Measurements from ENCODE around the gene ACE.

Gene ACE

DNA sequence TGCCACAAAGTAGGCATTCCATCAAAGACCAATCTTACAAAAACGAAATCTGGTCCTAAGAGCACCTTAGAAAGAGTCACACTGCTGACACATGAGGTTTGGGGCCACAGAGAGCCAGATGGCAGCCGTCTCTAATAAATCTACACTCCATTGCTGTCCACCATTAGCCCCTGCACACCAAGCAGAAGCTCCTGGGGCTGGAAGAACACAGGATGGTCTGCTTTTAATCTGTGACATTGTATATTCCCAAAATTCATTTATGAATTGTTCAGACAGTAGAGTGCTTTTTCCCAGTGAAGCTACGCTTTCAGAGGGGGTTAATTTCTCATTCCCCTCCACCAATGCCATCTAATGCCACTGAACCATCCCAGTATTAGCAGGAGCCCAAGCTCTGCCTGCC is 32.4 kb upstream of the ACE start:
- Histone ChIP-seq H3K4me1 (ENCODE audit: control insufficient read depth, insufficient read depth, low read length) (0 out of 2 replicates have a peak, but pooled peaks cover 2% of the 10 kb centered on the region), H3K9me3 (ENCODE audit: control insufficient read depth, insufficient read depth, low read depth, low read length) (no peaks in the 10 kb centered on the region), H3K27ac (ENCODE audit: extremely low read depth, low read depth, low read length) (no peak overlapping the region), H3K36me3 (ENCODE audit: control insufficient read depth in 2 of 2, insufficient read depth in 1 of 2, low read length in 2 of 2) (no peaks in the 10 kb centered on the region), H3K4me3 (ENCODE audit: low read depth, low read length) (no peak overlapping the region)
- TF ChIP-seq, protein P1, sequence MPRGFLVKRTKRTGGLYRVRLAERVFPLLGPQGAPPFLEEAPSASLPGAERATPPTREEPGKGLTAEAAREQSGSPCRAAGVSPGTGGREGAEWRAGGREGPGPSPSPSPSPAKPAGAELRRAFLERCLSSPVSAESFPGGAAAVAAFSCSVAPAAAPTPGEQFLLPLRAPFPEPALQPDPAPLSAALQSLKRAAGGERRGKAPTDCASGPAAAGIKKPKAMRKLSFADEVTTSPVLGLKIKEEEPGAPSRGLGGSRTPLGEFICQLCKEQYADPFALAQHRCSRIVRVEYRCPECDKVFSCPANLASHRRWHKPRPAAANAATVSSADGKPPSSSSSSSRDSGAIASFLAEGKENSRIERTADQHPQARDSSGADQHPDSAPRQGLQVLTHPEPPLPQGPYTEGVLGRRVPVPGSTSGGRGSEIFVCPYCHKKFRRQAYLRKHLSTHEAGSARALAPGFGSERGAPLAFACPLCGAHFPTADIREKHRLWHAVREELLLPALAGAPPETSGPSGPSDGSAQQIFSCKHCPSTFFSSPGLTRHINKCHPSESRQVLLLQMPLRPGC (tag by site-specific recombination; IDR thresholded peaks at IDR 0.05): no peak
- no peak for TF ChIP-seq ZNF530 (tag by site-specific recombination; IDR thresholded peaks at IDR 0.05; ENCODE audit: low read depth)
- TF ChIP-seq ZNF837 (tag by site-specific recombination; IDR thresholded peaks at IDR 0.05): no peak
- no peak for TF ChIP-seq SP3 (tag by site-specific recombination; IDR thresholded peaks at IDR 0.05)
- ChIA-PET POLR2A (interaction anchor here (0.9 to 1.1 kb wide), 2 partner anchors 11 to 34 kb away, joined by 3 to 4 read pairs; no protein-coding TSS in a partner anchor), CTCF (interaction anchor here (0.5 to 4.9 kb wide), 11 partner anchors 9 to 234 kb away, joined by 3 to 35 read pairs (median 5); partner anchors contain the start of gene ACE)

DNA sequence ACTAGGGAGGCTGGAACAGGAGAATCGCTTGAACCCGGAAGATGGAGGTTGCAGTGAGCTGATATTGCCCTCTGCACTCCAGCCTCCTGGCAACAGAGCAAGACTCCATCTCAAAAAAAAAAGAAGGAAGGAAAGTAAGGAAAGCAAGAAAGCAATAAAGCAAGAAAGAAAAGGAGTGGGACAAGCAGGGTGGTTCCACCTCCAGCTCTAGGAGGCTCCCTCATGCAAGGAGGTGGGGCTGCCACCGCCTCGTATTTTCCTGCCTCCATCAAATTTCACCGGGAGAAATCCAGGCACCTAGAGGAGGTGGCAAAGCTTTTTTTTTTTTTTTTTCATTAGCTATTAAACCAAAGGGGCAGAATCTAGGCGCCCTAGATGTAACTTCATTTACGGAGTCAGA is 31.8 kb upstream of the ACE start:
- POLR2A ChIA-PET: interaction anchor here (0.8 to 0.9 kb wide), 2 partner anchors 10 to 34 kb away, joined by 4 read pairs; no protein-coding TSS in a partner anchor
- TF ChIP-seq PRDM1 (tag by site-specific recombination; IDR thresholded peaks at IDR 0.05): peak; percentile 85
- TF ChIP-seq, protein P2, sequence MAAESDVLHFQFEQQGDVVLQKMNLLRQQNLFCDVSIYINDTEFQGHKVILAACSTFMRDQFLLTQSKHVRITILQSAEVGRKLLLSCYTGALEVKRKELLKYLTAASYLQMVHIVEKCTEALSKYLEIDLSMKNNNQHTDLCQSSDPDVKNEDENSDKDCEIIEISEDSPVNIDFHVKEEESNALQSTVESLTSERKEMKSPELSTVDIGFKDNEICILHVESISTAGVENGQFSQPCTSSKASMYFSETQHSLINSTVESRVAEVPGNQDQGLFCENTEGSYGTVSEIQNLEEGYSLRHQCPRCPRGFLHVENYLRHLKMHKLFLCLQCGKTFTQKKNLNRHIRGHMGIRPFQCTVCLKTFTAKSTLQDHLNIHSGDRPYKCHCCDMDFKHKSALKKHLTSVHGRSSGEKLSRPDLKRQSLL (tag by site-specific recombination; IDR thresholded peaks at IDR 0.05): peak; percentile 44; the same call in 1 of the 2 replicates
- TF ChIP-seq REPIN1 (tag by site-specific recombination; IDR thresholded peaks at IDR 0.05; ENCODE audit: low read depth): no peak
- no peak for TF ChIP-seq YY1 (tag by site-specific recombination; IDR thresholded peaks at IDR 0.05)
- Histone ChIP-seq H3K36me3 (ENCODE audit: control insufficient read depth in 2 of 2, insufficient read depth in 1 of 2, low read length in 2 of 2) (no peaks in the 10 kb centered on the region), H3K4me1 (ENCODE audit: control insufficient read depth, insufficient read depth, low read length) (0 out of 2 replicates have a peak, but pooled peaks cover 2% of the 10 kb centered on the region), H3K27ac (ENCODE audit: extremely low read depth, low read depth, low read length) (no peak overlapping the region), H3K9me3 (ENCODE audit: control insufficient read depth, insufficient read depth, low read depth, low read length) (no peaks in the 10 kb centered on the region), H3K4me3 (ENCODE audit: low read depth, low read length) (no peak overlapping the region)
- CTCF ChIA-PET: interaction anchor here (0.6 to 4.9 kb wide), 13 partner anchors 9 to 234 kb away, joined by 3 to 35 read pairs (median 4); partner anchors contain the start of gene ACE

DNA sequence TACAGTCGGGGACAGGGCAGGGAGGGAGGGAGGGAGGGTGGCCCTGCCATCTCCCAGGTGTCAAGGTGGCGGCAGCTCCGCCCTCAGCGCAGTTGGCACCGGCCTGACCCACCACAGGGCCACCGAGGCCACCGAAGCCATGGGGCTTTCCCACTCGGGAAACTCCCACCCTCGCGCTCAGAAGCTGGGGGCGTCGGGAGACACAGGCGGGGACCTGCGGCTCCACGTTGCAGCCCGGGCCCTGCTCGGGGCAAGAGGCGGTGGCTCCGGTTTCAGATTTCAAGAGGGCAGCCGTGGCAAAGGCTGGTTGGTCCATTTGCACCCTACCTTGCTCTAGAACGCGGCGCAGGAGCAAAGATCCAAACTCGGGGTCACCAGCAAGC is 31.3 kb upstream of the ACE start:
- H3K27ac ChIP-seq (ENCODE audit: extremely low read depth, low read depth, low read length): peak overlapping the region; percentile 25; the same call in 1 of the 2 replicates
- peak overlapping the region; percentile 41 for H3K4me3 ChIP-seq (ENCODE audit: low read depth, low read length)
- ChIA-PET POLR2A (interaction anchor here (0.8 to 0.9 kb wide), 2 partner anchors 10 to 33 kb away, joined by 4 read pairs; no protein-coding TSS in a partner anchor), CTCF (interaction anchor here (0.6 to 4.9 kb wide), 10 partner anchors 10 to 167 kb away, joined by 3 to 35 read pairs (median 4); partner anchors contain the start of gene ACE)
- no peaks in the 10 kb centered on the region for H3K36me3 ChIP-seq (ENCODE audit: control insufficient read depth in 2 of 2, insufficient read depth in 1 of 2, low read length in 2 of 2)
- H3K4me1 ChIP-seq (ENCODE audit: control insufficient read depth, insufficient read depth, low read length): 0 out of 2 replicates have a peak, but pooled peaks cover 2% of the 10 kb centered on the region
- no peaks in the 10 kb centered on the region for H3K9me3 ChIP-seq (ENCODE audit: control insufficient read depth, insufficient read depth, low read depth, low read length)
- TF ChIP-seq ZNF366 (tag by site-specific recombination; conservative IDR thresholded peaks at IDR 0.05): no peak
- no peak for TF ChIP-seq ZNF223 (tag by site-specific recombination; IDR thresholded peaks at IDR 0.05)
- TF ChIP-seq ZNF426 (tag by site-specific recombination; IDR thresholded peaks at IDR 0.05): no peak
- TF ChIP-seq, protein P3, sequence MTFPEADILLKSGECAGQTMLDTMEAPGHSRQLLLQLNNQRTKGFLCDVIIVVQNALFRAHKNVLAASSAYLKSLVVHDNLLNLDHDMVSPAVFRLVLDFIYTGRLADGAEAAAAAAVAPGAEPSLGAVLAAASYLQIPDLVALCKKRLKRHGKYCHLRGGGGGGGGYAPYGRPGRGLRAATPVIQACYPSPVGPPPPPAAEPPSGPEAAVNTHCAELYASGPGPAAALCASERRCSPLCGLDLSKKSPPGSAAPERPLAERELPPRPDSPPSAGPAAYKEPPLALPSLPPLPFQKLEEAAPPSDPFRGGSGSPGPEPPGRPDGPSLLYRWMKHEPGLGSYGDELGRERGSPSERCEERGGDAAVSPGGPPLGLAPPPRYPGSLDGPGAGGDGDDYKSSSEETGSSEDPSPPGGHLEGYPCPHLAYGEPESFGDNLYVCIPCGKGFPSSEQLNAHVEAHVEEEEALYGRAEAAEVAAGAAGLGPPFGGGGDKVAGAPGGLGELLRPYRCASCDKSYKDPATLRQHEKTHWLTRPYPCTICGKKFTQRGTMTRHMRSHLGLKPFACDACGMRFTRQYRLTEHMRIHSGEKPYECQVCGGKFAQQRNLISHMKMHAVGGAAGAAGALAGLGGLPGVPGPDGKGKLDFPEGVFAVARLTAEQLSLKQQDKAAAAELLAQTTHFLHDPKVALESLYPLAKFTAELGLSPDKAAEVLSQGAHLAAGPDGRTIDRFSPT (tag by site-specific recombination; IDR thresholded peaks at IDR 0.05): 0 out of 2 replicates have a peak, but pooled peaks have one; percentile 14
- TF ChIP-seq ZNF664 (tag by site-specific recombination; IDR thresholded peaks at IDR 0.05): no peak
- TF ChIP-seq ZSCAN30 (tag by site-specific recombination; IDR thresholded peaks at IDR 0.05): no peak
- TF ChIP-seq KLF10 (tag by site-specific recombination; IDR thresholded peaks at IDR 0.05): no peak
- TF ChIP-seq ZNF837 (tag by site-specific recombination; IDR thresholded peaks at IDR 0.05): no peak
- TF ChIP-seq ZBTB20 (tag by site-specific recombination; IDR thresholded peaks at IDR 0.05): peak; percentile 29; the same call in 1 of the 2 replicates
- TF ChIP-seq, protein P2 (tag by site-specific recombination; IDR thresholded peaks at IDR 0.05): peak; percentile 77
- TF ChIP-seq, protein P4, sequence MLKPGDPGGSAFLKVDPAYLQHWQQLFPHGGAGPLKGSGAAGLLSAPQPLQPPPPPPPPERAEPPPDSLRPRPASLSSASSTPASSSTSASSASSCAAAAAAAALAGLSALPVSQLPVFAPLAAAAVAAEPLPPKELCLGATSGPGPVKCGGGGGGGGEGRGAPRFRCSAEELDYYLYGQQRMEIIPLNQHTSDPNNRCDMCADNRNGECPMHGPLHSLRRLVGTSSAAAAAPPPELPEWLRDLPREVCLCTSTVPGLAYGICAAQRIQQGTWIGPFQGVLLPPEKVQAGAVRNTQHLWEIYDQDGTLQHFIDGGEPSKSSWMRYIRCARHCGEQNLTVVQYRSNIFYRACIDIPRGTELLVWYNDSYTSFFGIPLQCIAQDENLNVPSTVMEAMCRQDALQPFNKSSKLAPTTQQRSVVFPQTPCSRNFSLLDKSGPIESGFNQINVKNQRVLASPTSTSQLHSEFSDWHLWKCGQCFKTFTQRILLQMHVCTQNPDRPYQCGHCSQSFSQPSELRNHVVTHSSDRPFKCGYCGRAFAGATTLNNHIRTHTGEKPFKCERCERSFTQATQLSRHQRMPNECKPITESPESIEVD (tag by site-specific recombination; IDR thresholded peaks at IDR 0.05): no peak
- TF ChIP-seq ZIC2 (tag by site-specific recombination; IDR thresholded peaks at IDR 0.05): no peak
- TF ChIP-seq ZBTB48 (tag by site-specific recombination; IDR thresholded peaks at IDR 0.05): no peak
- no peak for TF ChIP-seq ZEB2 (tag by site-specific recombination; IDR thresholded peaks at IDR 0.05)
- TF ChIP-seq ZNF335 (tag by site-specific recombination; conservative IDR thresholded peaks at IDR 0.05): peak; percentile 70

Measured in HEK293 (cell line).